SK-N-SH treated with all-trans-retinoic acid at 6 μM for 48 hours (cell line): ENCODE results near the gene PRR13.

Source experiments
- CREB5 ChIP-seq: fragments of 250-450 bp; sonication (Bioruptor Pico); IDR thresholded peaks from 2 replicates; pipeline ENCODE4 v1.5.1; 2020; ENCODE audit warnings: low read depth, mild to moderate bottlenecking, moderate library complexity
- POU6F1 ChIP-seq: fragments of 250-450 bp; sonication (Bioruptor Pico); IDR thresholded peaks from 2 replicates; pipeline ENCODE4 v1.8.0; 2021; ENCODE audit warnings: low read depth, mild to moderate bottlenecking, moderate library complexity, borderline replicate concordance
- RARB ChIP-seq: fragments of 250-450 bp; sonication (Bioruptor Pico); IDR thresholded peaks from 2 replicates; pipeline ENCODE4 v1.8.0; 2021; ENCODE audit warnings: mild to moderate bottlenecking, moderate library complexity
- TSHZ2 ChIP-seq: fragments of 250-450 bp; sonication (Bioruptor Pico); IDR thresholded peaks from 2 replicates; pipeline ENCODE4 v1.5.0; 2020; ENCODE audit warnings: mild to moderate bottlenecking, moderate library complexity
- ZC3H10 ChIP-seq: fragments of 250-450 bp; sonication (Bioruptor Pico); IDR thresholded peaks from 2 replicates; pipeline ENCODE4 v1.5.1; 2021; ENCODE audit warnings: mild to moderate bottlenecking, moderate library complexity
- ZFP3 ChIP-seq: fragments of 250-450 bp; sonication (Bioruptor Pico); IDR thresholded peaks from 2 replicates; pipeline ENCODE4 v1.5.0; 2020; ENCODE audit warnings: mild to moderate bottlenecking, moderate library complexity
- ZFP30 ChIP-seq: fragments of 450-650 bp; formaldehyde crosslinking; IDR thresholded peaks from 2 replicates; pipeline ENCODE4 v1.5.0; 2022; ENCODE audit warnings: mild to moderate bottlenecking, moderate library complexity
- ZNF565 ChIP-seq: fragments of 450-650 bp; formaldehyde crosslinking; conservative IDR thresholded peaks from 2 replicates; pipeline ENCODE4 v1.5.0; 2020; ENCODE audit warnings: low read depth, mild to moderate bottlenecking, moderate library complexity
- ZNF8 ChIP-seq: fragments of 450-650 bp; formaldehyde crosslinking; IDR thresholded peaks from 2 replicates; pipeline ENCODE4 v1.5.0; 2020; ENCODE audit warnings: mild to moderate bottlenecking, moderate library complexity

- TF ChIP-seq RARB (CRISPR knock-in tag) (no peak), ZC3H10 (no peak), CREB5 (no peak), ZFP30 (CRISPR knock-in tag) (no peak), TSHZ2 (CRISPR knock-in tag) (no peak), POU6F1 (no peak), ZNF565 (CRISPR knock-in tag) (no peak), ZNF8 (CRISPR knock-in tag) (no peak), ZFP3 (CRISPR knock-in tag) (no peak)
These were observed 12.8 kb upstream of the PRR13 start for GRCh38 chr12:53428741-53429140.
